IMR-90 (cell line): ENCODE measurements around the gene KY.

Experiments
- BHLHE40 ChIP-seq: fragments of 150-350 bp; IDR thresholded peaks from 2 replicates; pipeline ENCODE4 v1.6.1; 2016; ENCODE audit warnings: mild to moderate bottlenecking, low read depth, low read length
- TF ChIP-seq, protein P1 (sequence below): conservative IDR thresholded peaks from 2 replicates; pipeline ENCODE4 v1.5.1; 2012; ENCODE audit warnings: mild to moderate bottlenecking, low read depth, low read length, improper control_type of control experiment

DNA sequence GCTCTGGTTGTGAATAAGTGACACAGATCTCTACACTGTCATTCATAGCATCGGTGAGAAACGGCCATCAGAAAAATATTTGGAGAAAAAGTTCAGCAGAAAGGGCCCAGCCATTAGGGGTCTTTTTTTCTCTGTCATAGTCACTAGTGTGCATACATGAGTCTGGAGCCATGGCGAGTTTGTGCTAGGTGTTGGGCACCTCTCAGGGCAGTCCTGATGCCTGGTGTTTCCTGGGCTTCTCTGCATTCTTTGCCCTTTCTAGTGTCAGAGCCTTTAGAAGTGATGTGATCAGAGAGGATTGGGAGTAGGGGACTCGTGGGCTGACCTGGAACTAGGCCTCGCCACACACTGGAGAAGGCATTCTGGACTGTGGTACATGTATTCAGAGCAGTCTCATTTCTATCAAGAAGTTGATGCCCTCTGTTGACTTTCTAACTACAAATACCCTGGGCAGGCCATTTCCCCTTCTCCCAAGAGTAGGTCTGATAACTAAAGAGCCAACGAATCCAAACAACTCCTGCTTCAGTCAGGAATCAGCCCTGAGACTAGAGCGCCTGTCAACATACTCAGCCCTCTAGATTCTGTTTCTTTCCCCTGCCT is 1.6 kb downstream of the KY start:
- TF ChIP-seq, protein P1, sequence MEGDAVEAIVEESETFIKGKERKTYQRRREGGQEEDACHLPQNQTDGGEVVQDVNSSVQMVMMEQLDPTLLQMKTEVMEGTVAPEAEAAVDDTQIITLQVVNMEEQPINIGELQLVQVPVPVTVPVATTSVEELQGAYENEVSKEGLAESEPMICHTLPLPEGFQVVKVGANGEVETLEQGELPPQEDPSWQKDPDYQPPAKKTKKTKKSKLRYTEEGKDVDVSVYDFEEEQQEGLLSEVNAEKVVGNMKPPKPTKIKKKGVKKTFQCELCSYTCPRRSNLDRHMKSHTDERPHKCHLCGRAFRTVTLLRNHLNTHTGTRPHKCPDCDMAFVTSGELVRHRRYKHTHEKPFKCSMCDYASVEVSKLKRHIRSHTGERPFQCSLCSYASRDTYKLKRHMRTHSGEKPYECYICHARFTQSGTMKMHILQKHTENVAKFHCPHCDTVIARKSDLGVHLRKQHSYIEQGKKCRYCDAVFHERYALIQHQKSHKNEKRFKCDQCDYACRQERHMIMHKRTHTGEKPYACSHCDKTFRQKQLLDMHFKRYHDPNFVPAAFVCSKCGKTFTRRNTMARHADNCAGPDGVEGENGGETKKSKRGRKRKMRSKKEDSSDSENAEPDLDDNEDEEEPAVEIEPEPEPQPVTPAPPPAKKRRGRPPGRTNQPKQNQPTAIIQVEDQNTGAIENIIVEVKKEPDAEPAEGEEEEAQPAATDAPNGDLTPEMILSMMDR: no peak
- TF ChIP-seq BHLHE40: no peak
